H9 (cell line): ENCODE data around the gene DTWD2. TPM values are rescaled to one million over a fixed set of nuclear protein-coding genes. Genes with fewer than 3 reads are reported as not detected.
"Not testable (repeated sequence)": the region's sequence is repeated elsewhere in the genome, so short reads cannot be mapped to it uniquely, and the experiment has no call there.

Experiments
- DNase-seq: peaks from one replicate; pipeline ENCODE4 v3.0.0-alpha.2; 2017
- H2AFZ ChIP-seq: one replicate; pipeline ENCODE4 v1.6.1; 2013; ENCODE audit warnings: mild to moderate bottlenecking, low read length, control low read depth, moderate library complexity
- H2AK5ac ChIP-seq: 2 replicates; pipeline ENCODE4 v1.6.1; 2013; ENCODE audit warnings: low read length, control low read depth, mixed read lengths; ENCODE audit not compliant: insufficient read length
- H2BK120ac ChIP-seq: one replicate; pipeline ENCODE4 v1.6.1; 2013; ENCODE audit warnings: low read depth, mild to moderate bottlenecking, low read length, control low read depth, inconsistent platforms; ENCODE audit not compliant: poor library complexity, severe bottlenecking
- H2BK12ac ChIP-seq: 2 replicates; pipeline ENCODE4 v1.6.1; 2013; ENCODE audit warnings: low read length, control low read depth, mixed read lengths, low read depth; ENCODE audit not compliant: insufficient read length
- H2BK15ac ChIP-seq: 2 replicates; pipeline ENCODE4 v1.6.1; 2013; ENCODE audit warnings: low read depth, low read length, control low read depth
- H2BK20ac ChIP-seq: one replicate; pipeline ENCODE4 v1.6.1; 2013; ENCODE audit warnings: low read depth, mild to moderate bottlenecking, low read length, control low read depth, inconsistent platforms; ENCODE audit not compliant: poor library complexity, severe bottlenecking
- H2BK5ac ChIP-seq: 2 replicates; pipeline ENCODE4 v1.6.1; 2013; ENCODE audit warnings: low read length, control low read depth, mixed read lengths; ENCODE audit not compliant: insufficient read length
- H3K14ac ChIP-seq: 2 replicates; pipeline ENCODE4 v1.6.1; 2013; ENCODE audit warnings: low read length, control low read depth; ENCODE audit not compliant: insufficient read depth
- H3K18ac ChIP-seq: 2 replicates; pipeline ENCODE4 v1.6.1; 2013; ENCODE audit warnings: low read depth, mild to moderate bottlenecking, mixed read lengths, low read length, control low read depth; ENCODE audit not compliant: insufficient read length
- H3K23ac ChIP-seq: 2 replicates; pipeline ENCODE4 v1.6.1; 2013; ENCODE audit warnings: low read length, control low read depth, mixed read lengths, low read depth; ENCODE audit not compliant: insufficient read length
- H3K23me2 ChIP-seq: 2 replicates; pipeline ENCODE4 v1.6.1; 2013; ENCODE audit warnings: low read depth, mild to moderate bottlenecking, mixed read lengths, low read length, control low read depth; ENCODE audit not compliant: insufficient read length, poor library complexity, severe bottlenecking
- H3K27ac ChIP-seq: 2 replicates; pipeline ENCODE4 v1.5.1; 2013; ENCODE audit warnings: low read length, control low read depth, mixed read lengths, low read depth; ENCODE audit not compliant: insufficient read length
- H3K27me3 ChIP-seq: 2 replicates; pipeline ENCODE4 v1.6.1; 2013; ENCODE audit warnings: low read length, control low read depth, inconsistent platforms; ENCODE audit not compliant: insufficient read depth
- H3K4ac ChIP-seq: 2 replicates; pipeline ENCODE4 v1.6.1; 2013; ENCODE audit warnings: low read depth, mild to moderate bottlenecking, control low read depth, inconsistent platforms, low read length, moderate library complexity
- H3K4me1 ChIP-seq: 2 replicates; pipeline ENCODE4 v1.6.1; 2013; ENCODE audit warnings: low read length, control low read depth, inconsistent platforms; ENCODE audit not compliant: insufficient read depth
- H3K4me2 ChIP-seq: 2 replicates; pipeline ENCODE4 v1.6.1; 2013; ENCODE audit warnings: low read length, control low read depth, mixed read lengths; ENCODE audit not compliant: insufficient read length, insufficient read depth
- H3K56ac ChIP-seq: 2 replicates; pipeline ENCODE4 v1.6.1; 2013; ENCODE audit warnings: low read depth, mild to moderate bottlenecking, mixed read lengths, low read length, control low read depth; ENCODE audit not compliant: insufficient read length
- H3K79me1 ChIP-seq: 2 replicates; pipeline ENCODE4 v1.6.1; 2013; ENCODE audit warnings: low read depth, mild to moderate bottlenecking, moderate library complexity, low read length, control low read depth, inconsistent platforms; ENCODE audit not compliant: insufficient read depth, poor library complexity, severe bottlenecking
- H3K79me2 ChIP-seq: 2 replicates; pipeline ENCODE4 v1.6.1; 2013; ENCODE audit warnings: low read length, control low read depth, inconsistent platforms; ENCODE audit not compliant: insufficient read depth
- H3K9ac ChIP-seq: 2 replicates; pipeline ENCODE4 v1.6.1; 2013; ENCODE audit warnings: low read length, control low read depth, mixed read lengths; ENCODE audit not compliant: insufficient read length; ENCODE audit errors: extremely low read depth
- H3K9me3 ChIP-seq: one replicate; pipeline ENCODE4 v1.6.1; 2013; ENCODE audit warnings: low read depth, low read length, inconsistent platforms; ENCODE audit not compliant: control insufficient read depth
- H3T11ph ChIP-seq: one replicate; pipeline ENCODE4 v1.6.1; 2013; ENCODE audit warnings: mild to moderate bottlenecking, low read length, control low read depth, inconsistent platforms
- H4K20me1 ChIP-seq: one replicate; pipeline ENCODE4 v1.6.1; 2013; ENCODE audit not compliant: control insufficient read depth, insufficient read length, insufficient read depth
- H4K5ac ChIP-seq: 2 replicates; pipeline ENCODE4 v1.6.1; 2013; ENCODE audit warnings: low read depth, mild to moderate bottlenecking, mixed read lengths, low read length, control low read depth; ENCODE audit not compliant: insufficient read length
- H4K8ac ChIP-seq: replicated peaks from 2 replicates; pipeline ENCODE4 v1.6.1; 2013; ENCODE audit warnings: low read length, control low read depth, mixed read lengths, low read depth; ENCODE audit not compliant: insufficient read length
- H4K91ac ChIP-seq: 2 replicates; pipeline ENCODE4 v1.6.1; 2013; ENCODE audit warnings: low read depth, mild to moderate bottlenecking, moderate library complexity, mixed read lengths, low read length, control low read depth; ENCODE audit not compliant: insufficient read length
- H3K27ac Mint-ChIP-seq, 3 experiments: 2 replicates in 2 of 3; 3 replicates in 1 of 3; pipeline ENCODE4 v1.8.0; 2020 to 2021; ENCODE audit warnings: mixed read lengths in 3 of 3, mild to moderate bottlenecking in 1 of 3, moderate library complexity in 1 of 3
- H3K27me3 Mint-ChIP-seq: 2 replicates; pipeline ENCODE4 v1.8.0; 2021; ENCODE audit warnings: low read depth, mild to moderate bottlenecking, moderate library complexity, mixed read lengths
- H3K36me3 Mint-ChIP-seq, 3 experiments: 2 replicates in 2 of 3; 3 replicates in 1 of 3; pipeline ENCODE4 v1.8.0; 2020 to 2021; ENCODE audit warnings: low read depth in 3 of 3, mixed read lengths in 3 of 3; ENCODE audit not compliant: insufficient read depth in 1 of 3
- H3K4me1 Mint-ChIP-seq, 2 experiments: 2 replicates each; pipeline ENCODE4 v1.8.0; 2020; ENCODE audit warnings: mixed read lengths in 2 of 2
- H3K4me3 Mint-ChIP-seq, 2 experiments: 2 replicates in 1 of 2; 3 replicates in 1 of 2; pipeline ENCODE4 v1.8.0; 2020 to 2021; ENCODE audit warnings: mild to moderate bottlenecking in 2 of 2, mixed read lengths in 2 of 2, moderate library complexity in 1 of 2
- H3K9me3 Mint-ChIP-seq, 2 experiments: 2 replicates in 1 of 2; 3 replicates in 1 of 2; pipeline ENCODE4 v1.8.0; 2020; ENCODE audit warnings: mild to moderate bottlenecking in 2 of 2, mixed read lengths in 2 of 2, moderate library complexity in 1 of 2
- CTCF ChIP-seq: fragments of 200-600 bp; sonication (generic); conservative IDR thresholded peaks from 3 replicates; pipeline ENCODE4 v1.8.0; 2021; ENCODE audit warnings: antibody characterized with exemption, mild to moderate bottlenecking
- WGBS: extraction: QIAGEN DNeasy Blood & Tissue Kit; methylation state at CpG from one replicate; pipeline ENCODE4 v1.1.7; 2013; ENCODE audit warnings: missing lambda C conversion rate, low lambda C conversion rate, mixed read lengths; ENCODE audit not compliant: insufficient read length; ENCODE audit errors: extremely low coverage; 5-methylcytosine and 5-hydroxymethylcytosine counted together
- total RNA-seq: library from RNA; stranded (reverse); gene quantifications from 2 replicates; pipeline ENCODE4 v1.2.1, GENCODE V29; 2021

Gene DTWD2
- total RNA-seq, 1 experiment from 2014 or later = 10.8 TPM

- H3K27me3 Mint-ChIP-seq = no peaks in the 10 kb centered on the region
- Histone ChIP-seq H2BK120ac (no peak overlapping the region), H4K8ac (no peak overlapping the region), H3K23me2 (no peaks in the 10 kb centered on the region), H2AFZ (no peak overlapping the region), H3K27ac (no peak overlapping the region), H2BK5ac (no peak overlapping the region), H3K18ac (no peak overlapping the region), H3K79me2 (no peaks in the 10 kb centered on the region), H4K5ac (no peak overlapping the region), H3K79me1 (no peaks in the 10 kb centered on the region), H3K9me3 (no peaks in the 10 kb centered on the region), H4K20me1 (no peaks in the 10 kb centered on the region), H3K4ac (no peak overlapping the region), H3K4me1 (no peaks in the 10 kb centered on the region; the same call in 1 of the 2 replicates), H3K14ac (no peak overlapping the region), H3K23ac (no peak overlapping the region), H2BK20ac (no peak overlapping the region), H2AK5ac (no peak overlapping the region), H3K4me2 (no peak overlapping the region), H3K27me3 (no peaks in the 10 kb centered on the region), H3T11ph (no peak overlapping the region), H2BK15ac (no peak overlapping the region), H4K91ac (no peak overlapping the region), H3K56ac (no peak overlapping the region), H2BK12ac (no peak overlapping the region), H3K9ac (no peak overlapping the region)
- no CpG with 5 or more reads among the region's 3 CpGs for WGBS
- no peak overlapping the region for H3K4me3 Mint-ChIP-seq
- DNase-seq = peak; percentile 60
- no peak for TF ChIP-seq CTCF
- H3K9me3 Mint-ChIP-seq = peaks cover 7 to 12% of the 10 kb centered on the region in 2 experiments
- peak overlapping the region; percentile 6 to 24 (median 21); a peak in 5 of 7 replicates for H3K27ac Mint-ChIP-seq
- peaks cover 20 to 21% of the 10 kb centered on the region in 2 experiments for H3K4me1 Mint-ChIP-seq
- peaks cover 2 to 10% (median 8%) of the 10 kb centered on the region in 3 experiments; a peak in 4 of 7 replicates for H3K36me3 Mint-ChIP-seq
These were observed 105.7 kb downstream of the DTWD2 start for GRCh38 chr5:118882666-118883065.

- not testable (repeated sequence) for H3K79me2 ChIP-seq, H3K27ac ChIP-seq, H2BK120ac ChIP-seq, H3T11ph ChIP-seq, H3K4me1 ChIP-seq, H2BK12ac ChIP-seq, H2AFZ ChIP-seq, H3K18ac ChIP-seq, H3K56ac ChIP-seq, H4K5ac ChIP-seq, H3K4me3 Mint-ChIP-seq, H3K23me2 ChIP-seq, H4K91ac ChIP-seq, H2BK5ac ChIP-seq, H4K20me1 ChIP-seq, H2BK15ac ChIP-seq, H3K4ac ChIP-seq, H2BK20ac ChIP-seq, H3K27me3 ChIP-seq, H2AK5ac ChIP-seq, H3K27me3 Mint-ChIP-seq, DNase-seq, H4K8ac ChIP-seq, H3K9ac ChIP-seq, H3K9me3 ChIP-seq, H3K14ac ChIP-seq, H3K4me1 Mint-ChIP-seq, H3K79me1 ChIP-seq, H3K23ac ChIP-seq, H3K27ac Mint-ChIP-seq, H3K4me2 ChIP-seq
- H3K36me3 Mint-ChIP-seq = peaks cover 11 to 29% (median 13%) of the 10 kb centered on the region in 3 experiments
- H3K9me3 Mint-ChIP-seq = peaks cover 35 to 39% of the 10 kb centered on the region in 2 experiments
- no CpG with 5 or more reads among the region's 3 CpGs for WGBS
These were observed 111.5 kb downstream of the DTWD2 start for GRCh38 chr5:118876852-118877251.
